PC-3 (cell line): ENCODE measurements around the gene RREB1. TPM values are rescaled to one million over a fixed set of nuclear protein-coding genes. Genes with fewer than 3 reads are reported as not detected.

Source experiments
- ATAC-seq: fragments of 200-7000 bp; cut with Tn5 transposase; 2 replicates; pipeline ENCODE4 v1.9.1; 2020; ENCODE audit warnings: mild to moderate bottlenecking, moderate library complexity
- BruUV-seq: library from RNA; stranded (reverse); fragments of 400-500 nt; replicated peaks from 2 replicates; lab custom pipeline; 2021; lab: Mats Ljungman, UMichigan
- CTCF ChIA-PET: fragments of 300-600 bp; sonication (Branson Sonifier 250); formaldehyde crosslinking; loops from one replicate; lab custom pipeline; 2022; ENCODE audit warnings: antibody characterized with exemption; lab: Charles Lee
- POLR2A ChIA-PET: fragments of 300-600 bp; sonication (Branson Sonifier 250); formaldehyde crosslinking; loops from one replicate; lab custom pipeline; 2022; ENCODE audit warnings: antibody characterized with exemption; ENCODE audit not compliant: unreplicated experiment; lab: Charles Lee
- DNase-seq: peaks from one replicate; pipeline ENCODE4 v3.0.0-alpha.2; 2015
- H2AFZ ChIP-seq: fragments of 300-600 bp; sonication (generic); 2 replicates; pipeline ENCODE4 v1.6.0; 2016; ENCODE audit warnings: antibody characterized with exemption, low read length
- H3F3A ChIP-seq: fragments of 300-600 bp; sonication (generic); one replicate; pipeline ENCODE4 v1.6.0; 2017; ENCODE audit warnings: antibody characterized with exemption, low read length, control low read depth, mild to moderate bottlenecking; ENCODE audit not compliant: unreplicated experiment
- H3K27ac ChIP-seq: fragments of 300-600 bp; sonication (generic); 2 replicates; pipeline ENCODE4 v1.5.1; 2016; ENCODE audit warnings: mild to moderate bottlenecking, low read length
- H3K27me3 ChIP-seq: fragments of 300-600 bp; sonication (generic); 2 replicates; pipeline ENCODE4 v1.6.1; 2016; ENCODE audit warnings: low read length, mixed read lengths
- H3K36me3 ChIP-seq: fragments of 300-600 bp; sonication (generic); 2 replicates; pipeline ENCODE4 v1.6.1; 2016; ENCODE audit warnings: low read depth, mixed run types, low read length, mixed read lengths
- H3K4me1 ChIP-seq: fragments of 300-600 bp; sonication (generic); 2 replicates; pipeline ENCODE4 v1.5.1; 2016; ENCODE audit warnings: low read length; ENCODE audit not compliant: insufficient read depth
- H3K4me2 ChIP-seq: fragments of 300-600 bp; sonication (generic); 2 replicates; pipeline ENCODE4 v1.6.0; 2016; ENCODE audit warnings: low read length
- H3K4me3 ChIP-seq: fragments of 300-600 bp; sonication (generic); 2 replicates; pipeline ENCODE4 v1.5.1; 2016; ENCODE audit warnings: mild to moderate bottlenecking, low read length, mixed read lengths
- H3K79me2 ChIP-seq: fragments of 300-600 bp; sonication (generic); 2 replicates; pipeline ENCODE4 v1.6.1; 2017; ENCODE audit warnings: low read length, mixed read lengths
- H3K9ac ChIP-seq: fragments of 300-600 bp; sonication (generic); 2 replicates; pipeline ENCODE4 v1.6.0; 2016; ENCODE audit warnings: mild to moderate bottlenecking, low read length
- H3K9me2 ChIP-seq: fragments of 300-600 bp; sonication (generic); replicated peaks from 2 replicates; pipeline ENCODE4 v1.6.1; 2016; ENCODE audit warnings: mixed run types, low read length, mixed read lengths
- H3K9me3 ChIP-seq: fragments of 300-600 bp; sonication (generic); 2 replicates; pipeline ENCODE4 v1.6.1; 2016; ENCODE audit warnings: low read length, mixed read lengths
- H4K20me1 ChIP-seq: fragments of 300-600 bp; sonication (generic); 2 replicates; pipeline ENCODE4 v1.6.1; 2016; ENCODE audit warnings: low read length, mixed read lengths
- CTCF ChIP-seq: fragments of 300-600 bp; sonication (generic); conservative IDR thresholded peaks from 2 replicates; pipeline ENCODE4 v1.5.1; 2017; ENCODE audit warnings: antibody characterized with exemption, low read depth, mild to moderate bottlenecking, low read length
- EZH2 ChIP-seq: fragments of 300-600 bp; sonication (generic); IDR thresholded peaks from one replicate; pipeline ENCODE4 v1.6.1; 2017; ENCODE audit warnings: antibody characterized with exemption, mild to moderate bottlenecking, low read length; ENCODE audit not compliant: unreplicated experiment
- EZH2phosphoT487 ChIP-seq: fragments of 300-600 bp; sonication (generic); IDR thresholded peaks from 2 replicates; pipeline ENCODE4 v1.6.1; 2018; ENCODE audit warnings: mild to moderate bottlenecking, antibody characterized with exemption, low read length, borderline replicate concordance
- intact Hi-C: fragments of 100-400 bp; cut with micrococcal nuclease; formaldehyde crosslinking; loops from 2 replicates; pipeline ENCODE4 v1.9.0; 2023
- total RNA-seq: library from RNA; depleted of rRNA; stranded (reverse); fragments of >200 nt; gene quantifications from 2 replicates; pipeline ENCODE4 v1.2.3, GENCODE V29; 2014

RREB1 gene
- total RNA-seq, 1 experiment from 2014 or later = 26.0 TPM

DNA sequence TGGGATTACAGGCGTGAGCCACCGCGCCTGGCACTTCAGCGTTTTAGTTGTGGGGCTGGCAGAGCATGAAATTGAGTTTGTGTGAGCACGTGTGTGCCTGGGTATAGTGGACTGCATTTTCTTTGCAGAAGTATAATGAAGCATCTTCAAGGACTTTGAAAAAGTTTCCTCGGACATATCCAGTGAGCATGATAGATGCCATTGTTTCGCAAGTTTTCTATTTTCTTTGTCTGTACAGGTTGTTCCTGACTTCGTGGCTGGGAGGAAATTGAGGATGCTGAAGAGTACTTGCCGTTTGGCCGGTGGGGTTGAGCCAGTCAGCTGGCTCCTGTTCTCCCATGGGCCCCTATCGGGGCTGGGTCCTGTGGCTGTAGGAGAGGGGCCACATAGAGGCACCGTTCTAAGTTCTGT, 55.9 kb downstream of the RREB1 start:
- Histone ChIP-seq H4K20me1 (peaks cover 15% of the 10 kb centered on the region; the same call in 1 of the 2 replicates), H3K4me1 (peaks cover 28% of the 10 kb centered on the region), H3K9ac (no peak overlapping the region), H3F3A (no peaks in the 10 kb centered on the region), H3K27ac (no peak overlapping the region), H3K4me3 (no peak overlapping the region), H2AFZ (no peak overlapping the region), H3K4me2 (no peak overlapping the region), H3K9me3 (no peaks in the 10 kb centered on the region), H3K27me3 (no peaks in the 10 kb centered on the region), H3K79me2 (peaks cover 96% of the 10 kb centered on the region), H3K9me2 (no peaks in the 10 kb centered on the region), H3K36me3 (0 out of 2 replicates have a peak, but pooled peaks cover 8% of the 10 kb centered on the region)
- ATAC-seq (no peak), DNase-seq (no peak)
- intact Hi-C loops = no loop called here
- no TSS peak for BruUV-seq
- POLR2A ChIA-PET = no interaction called here
- CTCF ChIA-PET = no interaction called here
- no peak for TF ChIP-seq EZH2
- TF ChIP-seq CTCF = no peak
- TF ChIP-seq EZH2phosphoT487 = no peak

DNA sequence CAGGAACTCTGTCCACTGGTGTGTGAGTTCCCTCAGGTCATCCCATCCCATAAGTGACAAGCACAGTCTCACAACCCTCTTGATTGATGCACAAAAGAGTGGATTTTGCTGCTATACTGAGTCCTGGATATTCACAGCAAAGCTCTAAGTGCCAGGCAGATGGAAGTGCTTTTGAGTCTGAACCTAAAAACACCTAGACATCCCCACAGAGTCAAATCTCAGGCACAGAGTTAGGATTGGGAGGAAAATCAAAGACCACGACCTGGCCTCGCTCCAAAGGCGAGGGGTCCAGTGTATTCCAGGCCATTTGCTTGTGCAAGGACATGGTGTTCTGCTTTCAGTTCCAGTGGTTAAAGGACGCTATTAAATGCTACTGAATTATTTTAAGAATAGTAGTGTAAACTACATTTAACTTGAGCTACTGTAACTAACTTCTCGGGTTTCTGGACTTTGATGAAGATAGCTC, 56.8 kb downstream of the RREB1 start:
- no peaks in the 10 kb centered on the region for H3K27me3 ChIP-seq
- peaks cover 28% of the 10 kb centered on the region for H3K4me1 ChIP-seq
- no peak overlapping the region for H3K9ac ChIP-seq
- 0 out of 2 replicates have a peak, but pooled peaks cover 8% of the 10 kb centered on the region for H3K36me3 ChIP-seq
- ATAC-seq (no peak), DNase-seq (no peak)
- peaks cover 19% of the 10 kb centered on the region; the same call in 1 of the 2 replicates for H4K20me1 ChIP-seq
- no peaks in the 10 kb centered on the region for H3F3A ChIP-seq
- intact Hi-C loops = no loop called here
- H3K79me2 ChIP-seq = peaks cover 96% of the 10 kb centered on the region
- no peak overlapping the region for H3K4me3 ChIP-seq
- POLR2A ChIA-PET = no interaction called here
- H3K4me2 ChIP-seq = no peak overlapping the region
- no peaks in the 10 kb centered on the region for H3K9me3 ChIP-seq
- no peak overlapping the region for H2AFZ ChIP-seq
- CTCF ChIA-PET = no interaction called here
- TF ChIP-seq EZH2 (no peak), EZH2phosphoT487 (no peak), CTCF (no peak)
- H3K27ac ChIP-seq = no peak overlapping the region
- BruUV-seq = no TSS peak
- H3K9me2 ChIP-seq = no peaks in the 10 kb centered on the region

- peaks cover 96% of the 10 kb centered on the region for H3K79me2 ChIP-seq
- H3K27ac ChIP-seq = no peak overlapping the region
- intact Hi-C loops = no loop called here
- no peaks in the 10 kb centered on the region for H3K27me3 ChIP-seq
- H3K4me1 ChIP-seq = peaks cover 28% of the 10 kb centered on the region
- ATAC-seq = no peak
- H3K9me2 ChIP-seq = no peaks in the 10 kb centered on the region
- H3K36me3 ChIP-seq = 0 out of 2 replicates have a peak, but pooled peaks cover 8% of the 10 kb centered on the region
- H3F3A ChIP-seq = no peaks in the 10 kb centered on the region
- DNase-seq = no peak
- no TSS peak for BruUV-seq
- no peak overlapping the region for H2AFZ ChIP-seq
- peaks cover 20% of the 10 kb centered on the region; the same call in 1 of the 2 replicates for H4K20me1 ChIP-seq
- H3K9me3 ChIP-seq = no peaks in the 10 kb centered on the region
- ChIA-PET CTCF (no interaction called here), POLR2A (no interaction called here)
- H3K4me3 ChIP-seq = no peak overlapping the region
- H3K9ac ChIP-seq = no peak overlapping the region
- no peak overlapping the region for H3K4me2 ChIP-seq
- TF ChIP-seq CTCF (no peak), EZH2phosphoT487 (no peak), EZH2 (no peak)
These were observed 57.5 kb downstream of the RREB1 start for GRCh38 chr6:7165002-7165889.
